Epithelial cell of prostate (primary cell): ENCODE data around the gene E2F2.

Experiments
- DNase-seq: peaks from one replicate; pipeline ENCODE4 v3.0.0-alpha.2; 2011; ENCODE audit warnings: low read depth, low spot score
- H3K27ac ChIP-seq: fragments of 450-650 bp; 2 replicates; pipeline ENCODE4 v1.5.1; 2017; ENCODE audit warnings: mild to moderate bottlenecking

The E2F2 gene

DNA sequence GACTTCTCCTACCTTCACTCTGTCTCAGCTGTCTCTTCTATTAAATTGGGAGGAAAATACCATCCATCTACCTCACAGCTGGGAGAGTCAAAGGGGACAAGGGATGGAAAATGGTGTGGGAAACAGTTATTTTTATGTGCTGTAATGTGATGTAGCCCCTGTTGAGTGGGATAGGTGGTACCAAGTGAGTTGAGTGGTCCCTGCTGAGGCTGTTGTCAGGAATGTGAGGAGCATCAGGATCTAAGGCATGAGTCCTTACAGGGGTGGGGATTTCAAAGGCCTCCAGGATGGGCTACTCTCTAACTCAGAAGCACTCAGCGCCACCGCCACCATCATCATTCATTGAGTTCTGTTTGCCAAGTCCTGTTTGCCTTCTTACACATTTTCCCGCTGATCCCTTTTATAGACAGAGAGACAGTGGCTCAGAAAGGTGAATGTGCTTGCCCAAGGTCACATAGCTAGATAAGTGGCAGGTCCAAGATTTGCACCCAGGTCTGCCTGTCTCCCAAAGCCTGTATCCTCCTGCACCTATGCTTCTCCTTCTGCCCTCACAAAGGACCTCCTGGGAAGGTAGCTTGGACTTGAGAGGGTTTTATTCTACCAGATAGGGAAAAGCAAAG lies 32.8 kb upstream of the E2F2 start:
- DNase-seq: no peak
- H3K27ac ChIP-seq: no peak overlapping the region

GRCh38 chr1:23563003-23563402 lies 32.0 kb upstream of the E2F2 start:
- no peak overlapping the region for H3K27ac ChIP-seq
- DNase-seq: no peak

- peak; percentile 55 for DNase-seq
- H3K27ac ChIP-seq: peak overlapping the region; percentile 68
These were observed 31.3 kb upstream of the E2F2 start for GRCh38 chr1:23562137-23562876.

DNA sequence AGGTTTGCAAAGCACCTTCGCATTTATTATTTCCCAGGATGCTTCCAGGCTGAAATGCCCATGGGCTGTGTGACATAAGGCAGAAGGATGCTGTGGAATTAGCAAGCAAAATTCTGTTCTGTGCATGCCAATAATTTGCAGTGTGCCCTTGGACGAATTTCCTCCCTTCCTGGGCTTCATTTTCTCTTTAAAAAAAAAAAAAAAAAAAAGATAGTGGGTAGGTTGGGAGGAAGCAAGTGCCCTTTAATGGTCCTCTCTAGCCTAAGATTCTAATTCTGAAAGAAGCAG lies 30.7 kb upstream of the E2F2 start:
- peak overlapping the region; percentile 68 for H3K27ac ChIP-seq
- DNase-seq: no peak

- peak overlapping the region; percentile 68 for H3K27ac ChIP-seq
- DNase-seq: no peak
These were observed 30.2 kb upstream of the E2F2 start for GRCh38 chr1:23561076-23561812.

DNA sequence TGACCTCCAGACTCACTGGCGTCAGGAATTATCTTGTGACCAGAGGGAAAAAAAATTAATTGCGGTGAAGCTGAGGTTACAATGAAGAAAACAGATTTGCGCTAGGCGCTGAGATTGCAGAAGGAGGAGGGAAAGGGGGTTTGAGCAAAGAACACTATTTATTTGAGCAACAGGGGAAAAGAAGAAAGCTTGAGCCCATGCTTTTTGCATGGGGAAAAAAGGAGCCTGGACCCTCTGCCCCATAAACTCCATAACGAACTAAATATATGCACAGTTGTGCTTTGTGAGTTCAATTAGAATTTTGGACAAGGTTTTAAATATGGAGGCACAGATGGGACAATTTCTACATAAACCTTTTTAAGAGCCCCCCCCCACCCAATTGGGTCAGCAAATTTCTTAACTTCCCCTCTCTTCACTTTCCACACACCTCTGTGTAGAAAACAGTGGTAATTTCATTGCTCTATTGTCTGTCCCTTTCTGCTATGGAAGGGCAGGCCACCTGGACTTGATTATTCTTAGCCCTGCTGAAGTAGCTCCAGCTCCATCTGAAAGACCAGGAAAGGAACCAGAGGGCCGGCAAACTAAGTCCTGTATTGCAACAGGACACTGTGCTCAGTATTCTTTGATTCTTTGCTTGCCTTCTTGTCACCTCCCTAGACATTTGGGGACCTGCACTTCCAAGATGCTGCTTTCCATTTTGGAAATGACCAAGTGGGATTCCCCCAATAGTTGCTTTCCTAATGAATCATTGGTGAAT lies 29.1 kb upstream of the E2F2 start:
- DNase-seq: no peak
- peak overlapping the region; percentile 78 for H3K27ac ChIP-seq

- peak within 1 kb of the TSS; percentile 78 for H3K27ac ChIP-seq
- peak; percentile 73 for DNase-seq
These were observed 28.3 kb upstream of the E2F2 start, which contains the start of gene ID3 for GRCh38 chr1:23559136-23559984. ID3 (minus strand) TSS chr1:23559501; CDS start chr1:23559426, 75 bp downstream.

DNA sequence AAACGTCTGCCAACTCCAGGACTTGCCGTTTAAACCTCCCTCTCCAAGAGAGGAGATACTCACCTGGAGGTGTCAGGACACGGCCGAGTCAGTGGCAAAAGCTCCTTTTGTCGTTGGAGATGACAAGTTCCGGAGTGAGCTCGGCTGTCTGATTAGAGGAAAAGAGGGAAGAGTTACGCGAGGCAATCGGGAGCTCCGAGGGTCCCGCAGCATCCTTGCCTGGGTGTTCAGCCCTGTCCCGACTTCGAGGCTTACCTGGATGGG lies 27.8 kb upstream of the E2F2 start:
- DNase-seq: no peak
- H3K27ac ChIP-seq: peak overlapping the region; percentile 78

GRCh38 chr1:23558140-23558871 lies 27.3 kb upstream of the E2F2 start:
- DNase-seq: no peak
- H3K27ac ChIP-seq: peak overlapping the region; percentile 78

DNA sequence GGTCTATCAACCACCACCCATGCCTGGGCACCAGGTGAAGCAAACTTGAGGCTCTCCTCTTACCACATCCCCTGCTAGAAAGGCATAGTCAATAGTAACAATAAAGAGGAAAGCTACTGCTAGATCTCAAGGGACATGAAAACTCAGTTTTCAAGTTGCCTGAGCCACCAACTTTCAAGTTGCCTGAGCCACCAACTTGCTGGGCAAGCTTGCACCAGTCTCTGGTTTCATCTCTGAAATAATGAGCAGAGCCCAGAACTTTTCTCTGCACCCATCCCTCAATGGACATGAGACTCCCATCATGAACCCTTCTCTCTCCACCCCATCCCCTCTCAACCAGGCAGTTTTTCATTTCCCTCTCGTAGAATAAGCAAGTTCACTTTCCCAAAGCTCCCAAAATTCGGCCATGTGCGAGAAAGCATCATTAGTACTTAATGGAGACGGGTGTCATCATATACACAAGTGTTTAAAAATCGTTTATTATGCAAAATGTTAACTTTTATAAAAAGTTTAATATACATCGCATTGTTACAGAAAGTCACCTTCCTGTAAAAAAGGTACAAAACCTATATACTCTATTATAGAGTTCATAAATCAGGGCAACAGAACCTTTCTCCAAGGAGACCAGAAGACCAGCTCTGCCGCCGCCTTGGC lies 26.6 kb upstream of the E2F2 start:
- DNase-seq: no peak
- H3K27ac ChIP-seq: peak overlapping the region; percentile 78

DNA sequence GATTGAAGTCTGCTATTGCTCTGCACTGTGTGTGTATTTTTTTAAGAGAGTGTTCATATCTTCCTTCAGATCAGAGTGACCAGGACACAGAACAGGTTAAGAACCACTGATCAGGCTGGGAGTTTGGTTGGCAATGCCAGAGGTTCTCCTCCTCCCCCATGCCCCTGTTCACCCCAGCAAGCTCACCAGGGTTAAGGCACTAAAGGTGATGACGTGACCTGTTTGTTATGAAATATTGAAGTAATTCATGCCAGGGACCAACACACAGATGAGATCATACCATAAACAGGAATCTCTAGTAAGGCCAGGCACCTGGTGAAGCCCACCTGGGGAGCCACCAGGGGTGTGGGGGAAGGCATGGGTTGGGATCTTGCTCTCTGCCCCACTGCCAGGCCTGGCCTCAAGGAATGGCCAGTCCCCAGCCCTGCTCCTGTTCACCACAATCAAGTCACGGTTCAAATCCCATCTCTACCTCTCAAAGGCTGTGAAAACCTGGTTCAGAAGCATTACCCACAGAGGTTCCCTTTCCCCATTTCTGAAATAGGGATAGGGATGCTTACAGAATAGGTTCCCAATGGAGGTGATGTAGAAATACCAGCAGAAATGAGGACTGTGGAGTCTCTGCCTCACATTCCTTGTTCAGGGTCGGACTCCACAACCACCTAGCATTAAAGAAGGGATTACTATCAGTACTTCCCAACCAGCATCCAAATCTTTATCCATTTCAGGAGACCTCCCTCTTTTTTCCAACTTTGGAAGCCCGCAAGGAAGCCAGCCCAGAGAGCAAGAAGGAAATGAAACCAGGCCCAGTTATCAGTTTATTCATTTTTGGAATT lies 25.8 kb upstream of the E2F2 start:
- DNase-seq: peak; percentile 59
- H3K27ac ChIP-seq: peak overlapping the region; percentile 78

DNA sequence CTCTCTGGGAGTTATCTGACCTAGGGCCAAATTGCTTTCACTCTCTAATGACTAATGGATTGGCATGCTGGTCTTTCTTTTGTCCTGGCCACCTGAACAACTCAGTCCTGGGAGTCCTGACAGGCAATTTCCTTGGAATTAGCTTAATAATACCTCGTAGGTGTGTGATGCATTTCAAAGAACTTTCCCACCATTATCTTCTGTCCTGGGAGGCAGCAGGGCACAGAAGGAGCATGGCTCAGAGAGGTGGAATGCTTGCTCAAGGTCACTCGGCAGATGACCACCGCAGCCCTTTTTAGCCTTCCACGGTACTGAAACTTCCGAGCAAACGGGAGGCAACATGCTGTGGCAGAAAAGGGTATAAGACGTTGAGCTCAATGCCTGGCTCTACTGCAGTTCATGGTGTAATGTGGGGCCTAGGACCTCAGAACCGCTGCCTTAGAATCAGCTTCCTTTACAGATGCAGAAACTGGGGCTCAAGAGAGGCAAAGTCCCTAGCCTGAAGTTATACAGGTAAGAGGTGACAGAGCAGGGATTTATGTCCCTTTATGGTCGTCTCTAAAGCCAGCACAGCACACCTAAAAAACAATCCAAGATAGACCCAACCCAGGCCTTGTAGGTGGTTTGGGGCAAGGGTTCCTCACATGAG lies 25.1 kb upstream of the E2F2 start:
- peak overlapping the region; percentile 78 for H3K27ac ChIP-seq
- DNase-seq: peak; percentile 71

GRCh38 chr1:23555270-23555985 lies 24.4 kb upstream of the E2F2 start:
- H3K27ac ChIP-seq: peak overlapping the region; percentile 78
- DNase-seq: no peak

GRCh38 chr1:23554481-23555269 lies 23.6 kb upstream of the E2F2 start:
- no peak for DNase-seq

GRCh38 chr1:23554127-23554480 lies 23.1 kb upstream of the E2F2 start:
- peak overlapping the region; percentile 78 for H3K27ac ChIP-seq
- no peak for DNase-seq

More at GRCh38 chr1:23554481-23555269, 23.6 kb upstream of the E2F2 start:
- H3K27ac ChIP-seq: peak overlapping the region; percentile 78
